Calu3 (cell line): ENCODE measurements around the gene FBXO46. TPM values are rescaled to one million over a fixed set of nuclear protein-coding genes. Genes with fewer than 3 reads are reported as not detected.
A peak's percentile ranks its signal among the peaks of the same experiment; 100 is the strongest.

ENCODE experiments used
- BruUV-seq: library from RNA; stranded (reverse); fragments of 400-500 nt; replicated peaks from 2 replicates; lab custom pipeline; 2021; lab: Mats Ljungman, UMichigan
- CTCF ChIA-PET: fragments of 300-600 bp; sonication (Branson Sonifier 250); formaldehyde crosslinking; loops from one replicate; lab custom pipeline; 2022; ENCODE audit warnings: antibody characterized with exemption; lab: Charles Lee
- DNase-seq: peaks from one replicate; pipeline ENCODE4 v3.0.0; 2022
- H3K27ac Mint-ChIP-seq: one replicate; pipeline ENCODE4 v1.8.0; 2022; ENCODE audit warnings: mixed read lengths; ENCODE audit not compliant: unreplicated experiment
- H3K27me3 Mint-ChIP-seq: one replicate; pipeline ENCODE4 v1.8.0; 2022; ENCODE audit warnings: mixed read lengths; ENCODE audit not compliant: unreplicated experiment
- H3K36me3 Mint-ChIP-seq: one replicate; pipeline ENCODE4 v1.8.0; 2022; ENCODE audit warnings: mild to moderate bottlenecking, moderate library complexity, mixed read lengths; ENCODE audit not compliant: insufficient read depth, unreplicated experiment
- H3K4me1 Mint-ChIP-seq: one replicate; pipeline ENCODE4 v1.8.0; 2022; ENCODE audit warnings: mild to moderate bottlenecking, low read depth, mixed read lengths; ENCODE audit not compliant: unreplicated experiment
- H3K4me3 Mint-ChIP-seq: one replicate; pipeline ENCODE4 v1.8.0; 2022; ENCODE audit warnings: mild to moderate bottlenecking, low read depth, moderate library complexity, mixed read lengths; ENCODE audit not compliant: unreplicated experiment
- H3K9me3 Mint-ChIP-seq: one replicate; pipeline ENCODE4 v1.8.0; 2022; ENCODE audit warnings: low read depth, mixed read lengths; ENCODE audit not compliant: unreplicated experiment
- intact Hi-C: fragments of 100-400 bp; cut with micrococcal nuclease; formaldehyde crosslinking; loops from one replicate; pipeline ENCODE4 v1.10.0; 2022; ENCODE audit not compliant: unreplicated experiment
- total RNA-seq: library from RNA; stranded (reverse); gene quantifications from 2 replicates; pipeline ENCODE4 v1.2.3, GENCODE V29; 2022
- TF ChIP-seq, protein P1 (sequence below): fragments of 200-600 bp; IDR thresholded peaks from one replicate; pipeline ENCODE4 v1.8.0; 2022; ENCODE audit warnings: antibody characterized with exemption; ENCODE audit not compliant: unreplicated experiment

The FBXO46 gene
- total RNA-seq, 1 experiment from 2014 or later, result 53.6 TPM

DNA sequence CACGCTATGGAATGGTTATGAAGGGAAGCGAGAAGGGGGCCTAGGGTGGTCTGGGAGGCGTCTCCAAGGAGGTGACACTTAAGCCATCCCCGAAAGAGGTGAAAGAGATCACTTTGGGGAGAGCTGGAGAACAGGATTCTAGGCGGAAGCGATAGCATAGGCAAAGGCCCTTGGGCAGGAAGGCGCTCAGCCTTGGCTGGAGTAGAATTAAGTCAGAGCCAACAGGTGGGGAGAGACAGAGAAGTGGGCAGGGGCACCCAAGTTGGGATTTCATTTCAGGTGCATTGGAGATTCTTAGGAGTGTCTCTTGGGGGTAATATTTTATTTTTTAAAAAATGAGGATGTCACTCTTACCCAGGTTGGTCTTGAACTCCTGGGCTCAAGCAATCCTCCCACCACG lies 48.6 kb downstream of the FBXO46 start:
- peak overlapping the region; percentile 11 for H3K27ac Mint-ChIP-seq
- H3K27me3 Mint-ChIP-seq, result no peaks in the 10 kb centered on the region
- intact Hi-C loops, result no loop called here
- peaks cover 8% of the 10 kb centered on the region for H3K4me1 Mint-ChIP-seq
- CTCF ChIA-PET, result interaction anchor here (1.0 to 2.5 kb wide), 3 partner anchors 8 to 40 kb away, joined by 3 to 17 read pairs (median 4); partner anchors contain the start of genes QPCTL and SNRPD2
- TF ChIP-seq, protein P1, sequence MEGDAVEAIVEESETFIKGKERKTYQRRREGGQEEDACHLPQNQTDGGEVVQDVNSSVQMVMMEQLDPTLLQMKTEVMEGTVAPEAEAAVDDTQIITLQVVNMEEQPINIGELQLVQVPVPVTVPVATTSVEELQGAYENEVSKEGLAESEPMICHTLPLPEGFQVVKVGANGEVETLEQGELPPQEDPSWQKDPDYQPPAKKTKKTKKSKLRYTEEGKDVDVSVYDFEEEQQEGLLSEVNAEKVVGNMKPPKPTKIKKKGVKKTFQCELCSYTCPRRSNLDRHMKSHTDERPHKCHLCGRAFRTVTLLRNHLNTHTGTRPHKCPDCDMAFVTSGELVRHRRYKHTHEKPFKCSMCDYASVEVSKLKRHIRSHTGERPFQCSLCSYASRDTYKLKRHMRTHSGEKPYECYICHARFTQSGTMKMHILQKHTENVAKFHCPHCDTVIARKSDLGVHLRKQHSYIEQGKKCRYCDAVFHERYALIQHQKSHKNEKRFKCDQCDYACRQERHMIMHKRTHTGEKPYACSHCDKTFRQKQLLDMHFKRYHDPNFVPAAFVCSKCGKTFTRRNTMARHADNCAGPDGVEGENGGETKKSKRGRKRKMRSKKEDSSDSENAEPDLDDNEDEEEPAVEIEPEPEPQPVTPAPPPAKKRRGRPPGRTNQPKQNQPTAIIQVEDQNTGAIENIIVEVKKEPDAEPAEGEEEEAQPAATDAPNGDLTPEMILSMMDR, result no peak
- BruUV-seq, result no TSS peak
- peaks cover 74% of the 10 kb centered on the region for H3K36me3 Mint-ChIP-seq
- H3K4me3 Mint-ChIP-seq, result peak overlapping the region; percentile 73
- no peak for DNase-seq
- no peaks in the 10 kb centered on the region for H3K9me3 Mint-ChIP-seq

DNA sequence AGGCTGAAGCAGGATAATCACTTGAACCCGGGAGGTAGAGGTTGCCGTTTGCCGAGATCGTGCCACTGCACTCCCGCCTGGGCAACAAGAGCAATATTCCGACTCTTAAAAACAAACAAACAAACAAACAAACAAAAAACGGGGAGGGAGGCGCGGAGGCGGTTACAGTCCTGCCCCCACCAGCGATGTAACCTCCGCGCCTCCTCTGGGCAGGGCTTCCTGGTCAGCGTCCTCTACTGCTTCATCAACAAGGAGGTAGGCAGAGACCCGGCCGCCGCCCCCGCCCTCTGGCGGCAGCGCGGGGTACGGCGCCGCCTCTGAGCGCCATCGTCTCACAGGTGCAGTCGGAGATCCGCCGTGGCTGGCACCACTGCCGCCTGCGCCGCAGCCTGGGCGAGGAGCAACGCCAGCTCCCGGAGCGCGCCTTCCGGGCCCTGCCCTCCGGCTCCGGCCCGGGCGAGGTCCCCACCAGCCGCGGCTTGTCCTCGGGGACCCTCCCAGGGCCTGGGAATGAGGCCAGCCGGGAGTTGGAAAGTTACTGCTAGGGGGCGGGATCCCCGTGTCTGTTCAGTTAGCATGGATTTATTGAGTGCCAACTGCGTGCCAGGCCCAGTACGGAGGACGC lies 49.2 kb downstream of the FBXO46 start:
- DNase-seq, result peak; percentile 96

DNA sequence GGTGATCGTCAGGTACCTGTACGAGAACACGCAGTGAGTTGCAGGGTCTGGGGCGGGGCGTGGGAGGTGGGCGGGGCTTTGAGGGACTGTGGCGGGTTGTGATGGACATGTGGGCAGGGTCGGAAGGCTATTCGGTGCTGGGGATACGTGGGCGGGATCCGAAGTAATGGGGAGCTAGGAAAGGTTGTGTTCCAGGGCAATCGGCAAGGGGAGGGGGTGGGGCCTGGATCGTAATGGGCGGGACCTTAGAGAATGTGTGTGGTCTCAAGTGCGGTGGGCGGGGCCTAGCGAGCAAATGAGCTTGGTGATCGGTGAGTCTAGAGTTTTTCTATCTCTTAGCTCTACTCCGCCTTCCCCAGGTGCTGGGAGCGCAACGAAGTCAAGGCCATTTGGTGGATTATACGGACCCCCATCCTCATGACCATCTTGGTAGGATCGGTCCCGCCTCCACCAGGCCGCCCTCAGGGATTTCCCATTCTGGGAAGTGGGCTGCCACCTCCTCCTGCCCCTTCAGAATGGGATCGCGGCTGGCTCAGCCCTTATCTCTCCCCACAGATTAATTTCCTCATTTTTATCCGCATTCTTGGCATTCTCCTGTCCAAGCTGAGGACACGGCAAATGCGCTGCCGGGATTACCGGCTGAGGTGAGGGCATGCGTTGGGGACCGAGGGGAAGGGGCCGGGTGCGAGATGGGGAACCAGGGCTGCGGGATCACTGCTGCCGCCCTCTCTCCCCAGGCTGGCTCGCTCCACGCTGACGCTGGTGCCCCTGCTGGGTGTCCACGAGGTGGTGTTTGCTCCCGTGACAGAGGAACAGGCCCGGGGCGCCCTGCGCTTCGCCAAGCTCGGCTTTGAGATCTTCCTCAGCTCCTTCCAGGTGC lies 53.1 kb downstream of the FBXO46 start:
- Mint-ChIP-seq H3K27ac (peak overlapping the region; percentile 75), H3K4me1 (peaks cover 8% of the 10 kb centered on the region), H3K9me3 (no peaks in the 10 kb centered on the region), H3K27me3 (no peaks in the 10 kb centered on the region), H3K36me3 (peaks cover 39% of the 10 kb centered on the region), H3K4me3 (peak overlapping the region; percentile 74)
- intact Hi-C loops, result no loop called here
- TF ChIP-seq, protein P1, result peak; percentile 55
- peak; percentile 98 for DNase-seq
- CTCF ChIA-PET, result interaction anchor here (0.6 to 3.1 kb wide), 21 partner anchors 9 to 1624 kb away, joined by 3 to 43 read pairs (median 5); partner anchors contain the start of genes EML2, GIPR, QPCTL and SIX5
- no TSS peak for BruUV-seq

More for the DNA sequence above, 49.2 kb downstream of the FBXO46 start:
- CTCF ChIA-PET, result interaction anchor here (0.7 to 2.5 kb wide), 5 partner anchors 9 to 39 kb away, joined by 3 to 17 read pairs (median 3); partner anchors contain the start of genes GIPR, QPCTL and SNRPD2
- TF ChIP-seq, protein P1, result peak; percentile 99
- Mint-ChIP-seq H3K27ac (peak overlapping the region; percentile 11), H3K9me3 (no peaks in the 10 kb centered on the region), H3K27me3 (no peaks in the 10 kb centered on the region), H3K4me3 (peak overlapping the region; percentile 73), H3K36me3 (peaks cover 74% of the 10 kb centered on the region), H3K4me1 (peaks cover 8% of the 10 kb centered on the region)
- BruUV-seq, result no TSS peak
- intact Hi-C loops, result no loop called here

DNA sequence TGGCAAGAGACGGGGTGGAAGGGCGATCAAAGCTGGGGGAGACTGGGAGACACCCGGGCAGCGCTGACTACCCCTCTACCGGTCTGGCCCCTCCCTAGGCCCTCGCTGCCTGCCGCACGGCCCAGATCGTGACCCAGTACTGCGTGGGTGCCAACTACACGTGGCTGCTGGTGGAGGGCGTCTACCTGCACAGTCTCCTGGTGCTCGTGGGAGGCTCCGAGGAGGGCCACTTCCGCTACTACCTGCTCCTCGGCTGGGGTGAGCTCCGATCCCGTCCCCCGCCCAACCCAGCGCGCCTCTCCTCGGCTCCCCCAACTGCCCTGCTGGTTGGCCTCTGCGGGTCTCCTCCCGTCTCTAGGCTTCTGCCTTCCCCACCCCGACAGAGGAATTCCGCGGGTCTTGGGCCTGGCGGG lies 53.8 kb downstream of the FBXO46 start:
- no peaks in the 10 kb centered on the region for H3K9me3 Mint-ChIP-seq
- CTCF ChIA-PET, result interaction anchor here (0.6 to 3.1 kb wide), 19 partner anchors 8 to 1625 kb away, joined by 3 to 43 read pairs (median 5); partner anchors contain the start of genes EML2, GIPR, QPCTL and SIX5
- peak; percentile 52 for DNase-seq
- peak overlapping the region; percentile 75 for H3K27ac Mint-ChIP-seq
- H3K27me3 Mint-ChIP-seq, result no peaks in the 10 kb centered on the region
- peak overlapping the region; percentile 74 for H3K4me3 Mint-ChIP-seq
- H3K36me3 Mint-ChIP-seq, result peaks cover 35% of the 10 kb centered on the region
- intact Hi-C loops, result no loop called here
- peaks cover 4% of the 10 kb centered on the region for H3K4me1 Mint-ChIP-seq
- TF ChIP-seq, protein P1, result no peak
- BruUV-seq, result no TSS peak
